ENCODE measurements around the gene LORICRIN.

The LORICRIN gene

GRCh38 chr1:153259387-153259786, at the start of gene LORICRIN:
TSS of gene LORICRIN (plus strand) at chr1:153259687. CDS start at chr1:153260950, 1,263 bp downstream.
- DNase-seq = no peak

- DNase-seq = no peak
Observed at GRCh38 chr1:153210206-153210605, 49.3 kb upstream of the LORICRIN start.

DNA sequence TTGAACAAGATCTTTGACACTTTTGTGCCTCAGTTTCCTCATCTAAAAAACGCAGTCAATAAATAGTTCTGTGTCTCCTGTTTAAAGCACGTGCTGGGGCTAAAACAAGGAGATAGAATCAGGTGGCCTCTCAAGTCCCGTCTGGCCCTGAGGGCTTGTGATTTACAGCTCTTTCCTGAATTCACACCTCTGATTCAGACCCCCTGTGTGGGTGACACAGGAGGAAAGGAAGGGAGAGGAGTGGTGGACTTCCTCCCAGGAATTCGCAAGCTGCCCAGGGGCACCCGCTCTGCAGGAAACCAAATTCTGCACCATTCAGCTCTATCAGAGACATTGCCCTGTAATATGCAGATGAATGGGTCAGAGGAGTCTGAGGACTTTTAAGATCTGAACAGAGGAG, 47.3 kb upstream of the LORICRIN start:
- DNase-seq = no peak

- no peak for DNase-seq
Observed at GRCh38 chr1:153213519-153213918, 46.0 kb upstream of the LORICRIN start.

DNA sequence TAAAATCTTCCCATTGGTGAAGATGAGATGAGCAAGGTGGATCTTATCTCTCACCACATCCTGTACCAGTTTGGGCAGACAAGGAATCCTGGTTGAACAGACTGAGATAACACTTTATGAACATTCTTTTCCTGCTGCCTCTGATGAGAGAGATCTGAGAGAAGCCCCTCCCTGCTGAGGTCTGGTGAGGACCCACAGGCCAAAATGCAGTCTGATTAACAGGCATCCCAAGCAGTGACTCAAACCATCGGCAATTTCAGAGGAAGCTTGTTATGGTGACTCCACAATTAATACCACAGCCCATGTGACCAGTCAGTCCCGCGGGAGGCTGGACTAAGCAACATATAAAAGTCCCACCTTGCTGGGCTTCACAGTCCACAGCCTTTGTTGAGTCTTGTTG, 42.3 kb upstream of the LORICRIN start, which contains the start of gene PRR9:
Gene PRR9, plus strand, starts transcription at position 373 of the 400 bp plus-strand sequence. CDS start 561 bp downstream, outside the sequence.
- no peak for DNase-seq

GRCh38 chr1:153217744-153218416, 41.6 kb upstream of the LORICRIN start:
- DNase-seq = no peak

DNA sequence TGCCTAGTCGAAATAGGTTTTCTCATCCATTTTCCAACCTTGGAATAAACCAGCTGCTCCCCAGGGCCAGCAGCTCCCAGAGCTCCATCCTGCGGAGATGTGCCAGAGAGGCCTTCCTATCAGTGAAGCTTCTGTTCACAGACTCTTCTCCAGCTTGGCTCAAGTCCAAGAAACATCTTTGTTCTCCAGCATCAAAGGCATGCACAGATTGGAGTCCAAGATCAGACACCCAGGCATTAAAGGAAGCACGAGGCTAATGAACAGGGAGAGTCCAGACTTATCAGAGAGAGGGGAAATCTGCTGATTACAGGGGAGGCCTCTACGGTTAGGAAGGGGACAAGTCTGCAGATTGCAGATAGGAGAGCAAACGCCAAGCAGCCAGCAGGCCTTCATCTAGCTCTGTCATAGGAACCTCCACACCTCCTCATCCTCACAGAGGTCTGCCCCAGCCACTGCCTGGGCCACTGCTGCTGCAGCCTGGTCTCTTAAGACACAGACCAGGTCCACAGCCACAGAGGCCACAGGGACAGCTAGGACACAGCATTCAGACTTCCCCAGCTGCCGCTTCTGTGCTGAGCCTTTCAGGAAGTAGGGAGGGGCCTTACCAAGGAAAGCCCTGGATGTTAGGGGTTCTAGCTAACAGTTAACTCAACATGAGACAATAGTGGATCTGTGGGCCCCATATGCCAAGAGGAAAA, 38.7 kb upstream of the LORICRIN start:
- no peak for DNase-seq

- DNase-seq = peak; percentile 70
Observed at GRCh38 chr1:153223040-153223891, 36.2 kb upstream of the LORICRIN start.

DNA sequence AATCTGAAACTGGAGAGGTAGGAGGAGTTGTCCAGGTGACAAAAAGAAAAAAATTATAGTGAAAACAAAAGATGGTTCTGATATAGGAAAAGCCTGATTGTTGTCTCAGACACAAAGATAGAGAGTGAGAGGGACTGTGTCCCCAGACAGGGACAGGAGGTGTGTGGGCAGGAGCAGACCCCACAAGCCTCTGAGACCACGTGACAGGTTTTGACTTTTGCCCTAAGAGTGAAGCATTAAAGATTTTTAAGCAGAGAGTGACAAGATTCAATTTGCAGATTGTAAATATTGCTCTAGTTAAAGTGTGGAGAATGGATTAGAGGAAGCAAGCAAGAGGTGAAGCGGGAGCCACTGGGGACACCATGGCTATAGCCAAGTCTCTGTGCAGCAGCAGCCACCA, 31.7 kb upstream of the LORICRIN start:
- no peak for DNase-seq

GRCh38 chr1:153228491-153228890, 31.0 kb upstream of the LORICRIN start:
- DNase-seq = no peak

DNA sequence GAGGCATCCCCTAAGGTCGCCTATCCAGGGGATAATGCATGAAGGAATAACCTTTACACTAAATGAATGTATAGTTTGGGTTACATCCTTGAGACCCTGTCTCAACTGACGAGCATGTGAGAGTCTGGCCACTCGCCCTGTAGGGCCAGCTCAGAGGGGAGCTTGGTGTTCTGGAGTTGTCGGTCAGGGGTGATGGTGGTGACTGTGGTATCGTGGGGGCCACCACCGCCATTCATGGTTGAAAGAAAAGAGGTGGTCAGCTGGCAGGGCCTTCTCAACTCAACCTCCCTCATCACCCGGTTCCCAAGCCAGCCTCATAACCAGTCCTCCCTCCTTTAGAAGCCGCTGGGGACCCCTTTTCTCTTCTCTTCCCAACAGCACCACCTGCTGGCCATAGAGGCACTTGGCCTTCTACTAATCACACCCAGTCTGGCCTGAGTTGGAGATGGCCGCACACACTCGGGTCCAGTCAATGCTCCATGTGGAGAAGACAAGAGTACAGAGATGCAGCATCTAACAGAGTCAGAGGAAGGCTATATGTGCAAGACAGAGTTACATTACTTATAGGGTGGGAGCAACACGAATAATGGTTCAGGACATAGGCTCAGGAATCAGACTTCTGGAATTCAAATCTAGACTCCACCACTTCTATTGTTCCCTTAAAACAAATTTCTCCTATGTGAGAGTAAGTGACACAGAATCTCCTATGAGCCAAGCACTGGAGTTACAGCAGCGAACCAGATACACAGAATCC, 30.2 kb upstream of the LORICRIN start:
- peak; percentile 41 for DNase-seq

- no peak for DNase-seq
Observed at GRCh38 chr1:153231363-153231762, 28.1 kb upstream of the LORICRIN start.

DNA sequence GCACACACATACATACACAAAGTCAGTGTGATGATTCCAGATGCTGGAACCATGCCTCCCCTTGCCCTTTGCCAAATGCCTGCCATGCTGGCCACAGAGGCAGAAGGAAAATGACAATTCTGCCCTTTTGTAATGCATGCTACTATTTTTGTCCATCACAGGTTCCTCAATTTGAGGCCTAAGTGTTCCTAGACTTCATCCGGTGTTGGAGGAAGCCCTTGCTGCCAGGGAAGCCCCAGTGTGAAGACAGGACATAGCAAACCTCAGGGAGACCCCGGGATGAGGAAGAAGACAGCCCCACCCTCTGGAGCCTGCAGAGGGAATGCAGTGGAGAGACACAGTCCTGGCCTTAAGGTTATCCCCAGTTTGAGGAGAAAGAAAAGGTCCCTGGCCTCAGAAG, 27.7 kb upstream of the LORICRIN start:
- DNase-seq = no peak

DNA sequence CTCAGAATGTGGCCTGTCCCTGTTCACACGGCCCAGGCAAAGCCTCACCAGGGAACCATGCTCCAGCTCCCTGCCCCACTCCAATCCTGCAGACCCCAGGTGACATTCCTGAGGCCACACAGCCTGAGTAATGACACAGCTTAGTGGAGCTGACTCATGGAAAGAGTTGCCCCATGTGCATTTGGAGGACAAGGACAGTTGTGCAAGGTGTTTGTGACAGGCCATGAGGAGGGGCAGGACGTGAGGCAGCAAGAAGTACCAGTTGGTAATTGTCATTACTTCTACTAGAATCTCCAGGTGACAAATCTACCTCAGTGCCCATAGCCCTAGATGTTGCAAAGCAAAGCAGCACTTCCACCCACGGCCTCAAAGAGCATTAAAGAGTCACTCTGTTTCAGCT, 26.9 kb upstream of the LORICRIN start:
- no peak for DNase-seq

GRCh38 chr1:153233448-153233847, 26.0 kb upstream of the LORICRIN start:
- no peak for DNase-seq

DNA sequence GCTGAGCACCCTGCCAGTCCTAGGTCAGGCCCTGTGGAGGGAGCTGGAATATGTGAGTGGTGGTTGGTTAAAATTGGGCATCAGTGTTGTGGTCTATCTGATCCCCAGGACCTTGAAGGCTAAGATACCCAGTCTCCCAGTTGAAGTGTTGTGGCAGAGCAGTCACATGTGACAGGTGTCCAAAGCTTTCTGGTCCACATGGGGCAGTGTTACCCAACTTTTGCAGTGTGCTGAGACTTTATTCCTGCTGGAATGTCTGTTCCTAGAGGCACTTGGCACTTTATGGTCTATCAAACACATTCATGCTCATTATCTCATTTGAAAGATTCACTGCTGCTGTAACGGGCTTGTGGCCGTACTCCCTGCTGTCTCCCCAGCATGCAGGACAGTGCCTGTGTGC, 21.0 kb upstream of the LORICRIN start:
- DNase-seq = no peak

- no peak for DNase-seq
Observed at GRCh38 chr1:153242160-153242559, 17.3 kb upstream of the LORICRIN start.

DNA sequence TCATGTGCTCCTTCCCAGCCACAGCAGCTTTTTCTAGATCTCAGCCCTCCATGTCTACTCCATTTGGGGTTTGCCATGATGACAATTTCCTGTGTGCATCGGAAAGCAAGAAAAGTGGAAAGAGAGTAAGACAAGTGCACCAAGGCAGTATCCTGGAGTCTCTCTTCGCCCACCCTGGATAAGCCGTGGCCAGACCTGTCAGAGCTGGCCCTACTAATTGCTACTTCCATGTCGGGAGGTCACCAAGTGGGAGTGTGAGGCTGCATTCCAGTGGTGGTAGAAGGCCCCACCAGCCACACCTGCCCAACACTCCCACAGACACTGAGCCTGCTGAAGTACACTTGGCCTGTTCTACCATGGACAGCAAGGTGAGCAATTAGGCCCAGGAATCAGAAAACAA, 14.0 kb upstream of the LORICRIN start:
- no peak for DNase-seq

DNA sequence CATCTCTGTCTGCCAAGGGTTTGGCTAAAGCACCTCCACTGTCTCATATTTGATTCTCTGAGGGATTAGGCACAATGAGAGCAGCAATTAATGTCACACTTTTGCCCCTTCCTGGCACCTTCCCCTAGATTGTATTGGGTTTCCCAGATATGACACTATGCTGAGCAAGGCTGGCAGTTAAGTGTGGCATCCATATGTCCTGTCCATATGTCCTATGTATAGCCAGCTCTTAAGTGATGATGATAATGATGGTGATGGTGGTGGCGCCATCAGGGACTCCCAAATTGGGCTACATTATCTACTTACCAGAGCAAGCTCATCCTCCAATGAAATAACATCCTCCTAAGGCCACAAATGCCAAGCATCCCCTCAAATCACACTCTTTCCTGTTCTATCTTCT, 13.5 kb upstream of the LORICRIN start:
- DNase-seq = no peak

DNA sequence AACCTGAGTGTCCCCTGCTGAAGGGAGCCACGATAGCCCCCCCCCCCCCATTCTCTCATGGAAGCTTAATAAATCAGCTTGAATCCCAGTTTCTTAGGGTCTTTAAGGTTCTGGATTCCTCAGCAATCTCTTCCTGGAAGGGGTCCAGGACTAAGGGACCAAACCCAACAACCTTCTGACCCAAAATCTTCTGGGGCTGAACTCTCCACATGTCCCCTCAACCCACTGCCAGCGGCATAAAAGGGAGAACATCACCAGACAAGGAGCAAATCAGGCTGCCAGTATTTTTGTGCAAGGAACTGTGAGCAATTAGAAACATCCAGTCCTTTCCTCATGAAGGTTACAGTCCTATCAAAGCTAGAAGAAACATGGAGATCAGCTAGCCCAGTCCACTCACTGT, 12.7 kb upstream of the LORICRIN start:
- no peak for DNase-seq

DNA sequence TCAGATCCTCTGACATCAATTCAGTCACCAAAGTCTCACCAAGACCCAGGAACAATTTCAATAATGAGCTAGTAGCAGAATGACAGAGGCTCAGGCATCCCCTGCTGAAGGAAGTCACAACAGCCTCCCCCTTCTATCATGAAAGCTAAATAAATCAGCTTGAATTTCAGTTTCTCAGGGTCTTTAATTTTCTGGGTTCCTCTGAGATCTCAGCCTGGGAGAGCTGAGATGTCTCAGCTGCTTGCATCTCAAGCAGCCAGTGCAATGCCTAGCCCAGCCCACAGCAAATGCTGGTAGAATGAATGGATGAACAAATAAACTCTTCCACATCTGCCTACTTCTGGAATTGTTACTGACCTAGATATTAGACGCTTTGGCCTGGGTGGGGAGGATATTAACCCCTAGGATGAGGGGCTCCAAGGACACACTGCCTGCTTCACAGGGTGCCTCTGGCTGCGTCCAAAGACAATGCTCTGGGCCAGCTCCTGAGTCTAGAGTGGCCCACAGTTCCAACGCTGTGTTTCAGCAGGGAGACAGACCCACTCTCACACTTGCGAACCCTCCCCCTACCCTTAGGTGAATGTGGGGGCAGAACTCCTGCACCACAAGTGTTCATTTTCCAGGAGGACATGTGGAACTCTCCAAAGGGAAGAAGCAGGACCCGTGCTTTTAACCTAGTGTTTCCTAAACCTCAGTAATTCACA, 11.2 kb upstream of the LORICRIN start:
- no peak for DNase-seq

DNA sequence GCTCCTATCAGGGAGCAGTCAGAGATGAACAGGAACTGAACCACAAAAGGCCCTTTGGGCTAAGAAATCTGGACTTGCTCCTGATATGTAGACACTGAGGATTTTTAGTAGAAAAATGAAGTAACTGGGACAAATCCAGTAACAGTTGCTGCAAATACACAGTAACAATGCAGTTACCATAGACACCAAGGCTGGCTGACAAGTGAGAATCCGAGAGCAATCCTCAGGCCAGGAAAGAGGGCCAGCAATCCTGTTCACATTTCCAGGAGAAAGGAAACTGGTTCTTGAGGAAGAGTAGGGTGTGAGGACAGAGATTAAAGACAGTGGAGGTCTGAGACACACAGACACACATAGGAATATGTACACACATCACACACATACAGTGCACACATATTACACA, 9.3 kb upstream of the LORICRIN start:
- no peak for DNase-seq
